HG02970 (cell line): Measurements from ENCODE around the gene MYO1E.
"Not testable (repeated sequence)": the region's sequence is repeated elsewhere in the genome, so short reads cannot be mapped to it uniquely, and the experiment has no call there.

Experiments used
- ATAC-seq: cut with Tn5 transposase; IDR thresholded peaks from one replicate; pipeline ENCODE4 v1.9.1; 2021; ENCODE audit warnings: mild to moderate bottlenecking, moderate library complexity, moderate number of reproducible peaks; ENCODE audit not compliant: unreplicated experiment, low FRiP score

MYO1E gene

GRCh38 chr15:59388670-59389069 is 16.0 kb upstream of the MYO1E start:
- ATAC-seq = no peak

- ATAC-seq = not testable (repeated sequence)
Measured at GRCh38 chr15:59387196-59387878, 14.7 kb upstream of the MYO1E start.

DNA sequence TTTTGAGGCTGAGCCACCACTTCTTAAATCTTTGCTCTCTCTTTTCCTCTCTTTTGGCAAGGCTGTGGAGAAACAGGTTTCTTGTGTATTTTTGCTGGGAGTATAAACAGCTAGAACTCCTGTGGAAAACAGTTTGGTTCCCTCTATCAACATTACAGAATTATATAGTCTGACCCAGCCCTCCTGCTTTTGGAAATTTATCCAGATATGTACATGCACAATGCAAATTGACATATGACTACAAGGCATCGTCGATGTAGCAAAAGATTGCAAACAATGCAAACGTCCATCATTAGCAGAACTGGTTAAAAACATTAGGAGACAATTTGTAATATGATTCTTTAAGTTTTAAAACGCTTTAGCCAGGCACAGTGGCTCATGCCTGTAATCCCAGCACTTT is 12.5 kb upstream of the MYO1E start:
- ATAC-seq = no peak

GRCh38 chr15:59384507-59384906 is 11.8 kb upstream of the MYO1E start:
- no peak for ATAC-seq

DNA sequence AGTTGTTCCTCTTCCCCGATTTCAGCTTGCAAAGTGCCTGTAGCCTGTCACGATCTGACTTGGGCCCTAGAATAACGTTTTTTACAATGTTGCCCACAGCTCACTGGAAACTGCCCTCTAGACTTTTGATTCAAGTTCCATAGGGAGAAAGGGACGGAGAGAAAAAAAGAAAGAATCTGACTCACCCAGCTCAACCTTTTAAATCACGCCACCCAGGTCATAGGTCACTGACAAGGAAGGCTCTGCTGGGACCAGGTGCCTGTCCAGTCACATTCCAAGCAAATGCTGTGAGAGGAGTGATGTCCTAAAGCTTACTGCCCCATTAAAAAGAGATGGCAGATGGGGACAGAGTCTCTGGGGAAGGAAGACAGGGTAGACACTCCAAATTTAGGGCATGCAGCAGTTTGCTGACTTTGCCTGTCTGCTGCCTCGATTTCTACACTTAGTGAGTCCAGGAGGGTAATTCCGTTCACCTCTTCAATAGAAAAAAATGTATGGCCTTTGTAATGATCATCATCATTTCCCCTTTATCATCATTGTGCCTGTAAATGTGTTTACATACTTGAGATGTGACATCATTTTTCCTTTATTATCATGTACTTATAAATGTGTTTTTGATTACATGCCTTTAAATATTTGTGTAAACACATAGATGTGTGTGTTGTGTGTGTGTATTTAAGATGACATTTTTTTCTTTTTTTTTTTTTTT is 8.4 kb upstream of the MYO1E start:
- ATAC-seq = no peak

GRCh38 chr15:59379531-59379930 is 6.9 kb upstream of the MYO1E start:
- ATAC-seq = no peak

GRCh38 chr15:59378855-59379254 is 6.2 kb upstream of the MYO1E start:
- ATAC-seq = no peak

- ATAC-seq = no peak
Measured at GRCh38 chr15:59377924-59378323, 5.3 kb upstream of the MYO1E start.

DNA sequence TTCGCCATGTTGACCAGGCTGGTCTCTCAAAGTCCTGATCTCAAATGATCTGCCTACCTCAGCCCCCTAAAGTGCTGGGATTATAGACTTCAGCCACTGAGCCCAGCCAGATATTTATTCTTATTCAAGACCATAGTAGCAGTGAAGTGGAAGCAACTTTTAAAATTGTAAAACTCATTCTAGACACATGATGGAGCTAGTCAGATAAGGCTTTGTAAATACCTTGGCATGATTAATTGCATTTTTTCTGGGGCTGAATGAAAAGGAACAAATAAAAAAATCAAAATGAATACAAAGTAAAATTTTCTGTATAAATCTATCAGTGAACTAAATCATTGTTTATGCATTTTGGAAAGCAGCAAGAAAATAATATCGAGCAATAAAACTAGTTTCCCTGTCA is 4.1 kb upstream of the MYO1E start:
- ATAC-seq = no peak

- no peak for ATAC-seq
Measured at GRCh38 chr15:59373215-59373614, 544 bp upstream of the MYO1E start.

DNA sequence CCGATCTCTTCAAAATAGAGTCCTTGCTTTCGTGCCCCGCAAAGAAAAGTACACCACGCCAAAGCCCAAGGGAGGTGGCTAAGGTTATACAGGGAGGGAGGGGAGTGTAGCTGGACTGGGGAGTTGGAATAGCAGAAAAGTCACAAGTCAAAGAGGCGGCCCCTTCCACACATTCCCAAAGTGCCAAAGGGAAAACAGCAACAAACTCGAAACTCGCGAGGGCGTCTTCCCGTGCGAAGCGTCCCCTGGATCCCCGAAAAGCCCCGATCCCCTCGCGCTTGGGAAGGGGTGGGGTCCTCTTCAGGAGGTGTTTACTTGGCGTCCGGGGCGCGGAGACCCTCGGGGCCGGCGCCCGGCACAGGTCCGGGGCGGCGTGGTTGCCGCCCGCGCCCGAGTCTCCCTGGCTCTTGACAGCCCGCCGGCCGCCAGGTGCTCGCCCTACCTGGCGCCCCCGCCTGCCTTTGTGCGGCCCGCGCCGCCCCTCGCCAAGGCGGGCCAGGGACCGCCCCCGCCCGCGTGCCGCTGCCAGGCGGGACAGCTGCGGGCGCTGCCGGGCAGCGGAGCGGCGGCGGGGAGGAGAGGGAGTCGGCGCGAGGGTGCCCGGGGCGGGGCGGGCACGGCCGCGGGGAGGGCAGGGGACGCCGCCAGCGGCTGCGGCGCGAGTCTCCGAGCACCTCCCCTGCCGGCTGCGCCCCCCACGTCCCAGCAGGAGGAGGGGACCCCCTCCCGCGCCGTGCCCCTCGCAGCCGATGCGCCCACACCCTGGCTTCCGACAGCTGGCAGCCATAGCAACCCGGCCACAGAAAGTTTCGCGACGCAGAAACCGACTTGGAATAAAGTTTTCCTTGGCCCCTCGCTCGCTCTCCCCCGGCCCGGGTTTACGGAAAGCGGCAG is 966 bp downstream of the MYO1E start:
- ATAC-seq = peak; percentile 33

GRCh38 chr15:59369597-59369996 is 3.1 kb downstream of the MYO1E start:
- ATAC-seq = no peak

DNA sequence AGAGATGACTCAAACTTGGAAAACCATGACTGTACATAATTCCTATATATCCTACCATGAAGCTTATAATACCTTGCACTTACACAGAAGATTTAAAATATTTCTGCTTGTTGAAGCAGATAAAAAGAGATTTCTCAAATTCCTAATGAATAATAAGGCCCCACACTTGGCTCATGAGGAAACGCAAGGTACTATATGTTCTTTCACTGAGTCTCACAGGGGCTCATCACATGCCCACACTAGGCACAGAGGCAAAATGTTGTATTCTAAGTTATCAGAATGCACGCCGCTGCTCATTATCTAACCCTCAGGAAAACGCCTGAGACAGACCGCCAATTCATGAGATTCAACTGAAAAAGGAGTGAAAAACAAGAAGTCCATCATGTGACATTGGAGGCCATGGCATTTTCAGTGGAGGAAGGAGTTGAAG is 5.6 kb downstream of the MYO1E start:
- ATAC-seq = no peak

- ATAC-seq = no peak
Measured at GRCh38 chr15:59366333-59367021, 6.2 kb downstream of the MYO1E start.

GRCh38 chr15:59364248-59364647 is 8.4 kb downstream of the MYO1E start:
- ATAC-seq = no peak

DNA sequence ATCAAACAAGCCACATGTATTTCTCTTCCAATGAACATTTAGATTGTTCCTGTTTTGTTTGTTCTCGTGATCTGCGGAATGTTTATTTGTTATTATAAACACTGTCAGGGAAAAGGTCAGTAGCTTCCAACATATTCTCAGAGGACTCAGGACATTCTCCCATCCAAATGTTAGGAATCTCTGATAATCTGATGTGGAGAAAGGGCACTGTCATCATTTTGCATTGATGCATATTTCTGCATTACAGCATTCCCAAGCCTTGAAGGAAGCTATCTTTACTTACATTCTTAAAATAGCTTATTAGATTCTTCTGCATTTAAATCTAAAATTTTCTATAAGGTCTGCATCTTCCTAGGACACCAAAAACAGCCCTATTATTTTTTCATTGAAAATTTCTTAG is 10.3 kb downstream of the MYO1E start:
- ATAC-seq = no peak

GRCh38 chr15:59360896-59361295 is 11.8 kb downstream of the MYO1E start:
- ATAC-seq = no peak

- ATAC-seq = no peak
Measured at GRCh38 chr15:59360305-59360704, 12.4 kb downstream of the MYO1E start.

DNA sequence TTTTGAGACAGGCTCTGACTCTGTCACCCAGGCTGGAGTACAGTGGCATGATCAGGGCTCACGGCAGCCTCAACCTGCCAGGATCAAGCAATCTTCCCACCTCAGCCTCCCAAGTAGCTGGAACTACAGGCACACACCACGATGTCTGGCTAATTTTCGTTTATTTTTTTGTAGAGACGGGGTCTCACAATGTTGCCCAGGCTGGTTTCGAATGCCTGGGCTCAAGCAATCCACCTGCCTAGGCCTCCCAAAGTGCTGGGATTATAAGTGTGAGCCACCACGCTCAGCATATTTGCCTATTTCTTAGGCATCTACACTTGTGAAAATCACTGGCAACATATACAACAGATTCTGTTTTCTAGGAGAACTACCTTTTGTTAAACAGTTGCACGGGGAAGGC is 16.9 kb downstream of the MYO1E start:
- no peak for ATAC-seq

GRCh38 chr15:59354417-59355031 is 18.1 kb downstream of the MYO1E start:
- ATAC-seq = no peak
